NCI-H2081 treated with DMSO at 0.1 percent for 48 hours (cell line): Measurements from ENCODE around the gene PDCD11.
"Not testable (repeated sequence)": the region's sequence is repeated elsewhere in the genome, so short reads cannot be mapped to it uniquely, and the experiment has no call there.

Source experiments
- DNase-seq: peaks from one replicate; lab custom pipeline; 2025; lab: John Stamatoyannopoulos, UW

The PDCD11 gene

GRCh38 chr10:103476046-103476768 lies 79.8 kb downstream of the PDCD11 start:
- DNase-seq, result no peak

- DNase-seq, result no peak
Measured at GRCh38 chr10:103478671-103479070, 82.2 kb downstream of the PDCD11 start.

GRCh38 chr10:103479135-103479534 lies 82.7 kb downstream of the PDCD11 start, which contains the start of gene CALHM3:
Gene CALHM3, minus strand, starts transcription at chr10:103479240. Its CDS starts 208 bp downstream, at chr10:103479032.
- DNase-seq, result no peak

GRCh38 chr10:103480521-103480920 lies 84.1 kb downstream of the PDCD11 start:
- no peak for DNase-seq

- no peak for DNase-seq
Measured at GRCh38 chr10:103481974-103482531, 85.6 kb downstream of the PDCD11 start.

GRCh38 chr10:103486635-103487409 lies 90.4 kb downstream of the PDCD11 start:
- DNase-seq, result not testable (repeated sequence)

- no peak for DNase-seq
Measured at GRCh38 chr10:103487410-103487708, 90.9 kb downstream of the PDCD11 start.

GRCh38 chr10:103490986-103491314 lies 94.5 kb downstream of the PDCD11 start:
- DNase-seq, result no peak

GRCh38 chr10:103491729-103492364 lies 95.4 kb downstream of the PDCD11 start:
- no peak for DNase-seq

GRCh38 chr10:103492655-103493261 lies 96.3 kb downstream of the PDCD11 start:
- no peak for DNase-seq

GRCh38 chr10:103493362-103493915 lies 97.0 kb downstream of the PDCD11 start, which contains the start of gene NEURL1:
Gene NEURL1, plus strand, starts transcription at chr10:103493705. Its CDS starts 683 bp downstream, at chr10:103494388.
- DNase-seq, result no peak

- DNase-seq, result no peak
Measured at GRCh38 chr10:103493916-103494877, 97.8 kb downstream of the PDCD11 start.

- no peak for DNase-seq
Measured at GRCh38 chr10:103495321-103495720, 98.9 kb downstream of the PDCD11 start.
